CD4-positive, alpha-beta T cell treated with Interleukin-1 beta for 1 hour (primary cell): Measurements from ENCODE around the gene CCNJL.

Source experiments
- DNase-seq, 2 donors: peaks; one replicate each; pipeline ENCODE4 v3.0.0-alpha.2; 2020 to 2022

CCNJL gene

GRCh38 chr5:160211352-160211751 is 101.0 kb downstream of the CCNJL start:
- DNase-seq, result no peak

DNA sequence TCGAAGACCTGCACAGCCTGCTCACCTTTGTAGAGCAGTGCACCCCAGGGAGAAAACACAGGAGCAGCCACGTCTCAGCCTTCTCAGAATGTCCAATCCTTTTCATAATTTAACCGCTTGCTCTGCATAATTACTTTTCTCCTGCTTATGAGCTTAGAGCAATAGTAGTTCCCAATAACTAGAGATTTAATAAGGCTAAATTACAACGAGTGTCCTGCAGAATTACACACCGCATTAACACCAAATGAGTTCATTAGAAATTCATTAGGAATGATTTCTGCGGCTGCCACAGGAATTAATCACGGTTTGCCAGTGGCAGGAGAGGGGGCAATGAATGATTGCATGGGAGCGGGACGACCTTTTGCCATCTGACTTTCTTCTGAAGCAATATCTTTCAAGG is 101.8 kb downstream of the CCNJL start:
- no peak for DNase-seq

GRCh38 chr5:160209917-160210316 is 102.4 kb downstream of the CCNJL start:
- no peak for DNase-seq

GRCh38 chr5:160207061-160207460 is 105.3 kb downstream of the CCNJL start:
- DNase-seq, result no peak
